ENCODE measurements around the gene KMT5C.
A peak's percentile ranks its signal among the peaks of the same experiment; 100 is the strongest.

KMT5C gene

GRCh38 chr19:55366790-55367189 is 27.1 kb downstream of the KMT5C start:
- no peak for DNase-seq (ENCODE audit: low read depth in 2 of 2)

DNA sequence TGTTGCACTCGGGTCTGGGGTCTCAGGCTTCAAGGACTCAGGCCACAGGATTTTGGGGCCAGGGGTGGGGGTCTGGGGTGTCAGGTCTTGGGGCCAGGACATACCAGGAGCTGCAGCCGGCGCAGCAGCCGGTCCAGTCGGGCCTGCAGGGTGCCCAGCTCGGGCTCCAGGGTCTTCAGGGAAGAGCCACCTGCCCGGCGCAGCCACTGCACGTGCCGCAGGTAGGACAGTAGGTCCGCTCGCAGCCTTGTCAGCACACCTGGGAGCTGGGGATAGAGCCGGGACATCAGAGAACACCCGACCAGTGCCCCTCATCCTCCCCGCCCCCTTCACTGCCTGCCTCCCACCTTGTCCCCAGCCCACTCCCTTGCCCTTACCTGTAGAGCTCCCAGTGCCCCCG is 28.4 kb downstream of the KMT5C start:
- no peak for DNase-seq (ENCODE audit: low read depth in 2 of 2)

- DNase-seq (ENCODE audit: low read depth in 2 of 2), result peak in 1 of 2 donors; percentile 26
Observed at GRCh38 chr19:55368701-55369563, 29.3 kb downstream of the KMT5C start.

DNA sequence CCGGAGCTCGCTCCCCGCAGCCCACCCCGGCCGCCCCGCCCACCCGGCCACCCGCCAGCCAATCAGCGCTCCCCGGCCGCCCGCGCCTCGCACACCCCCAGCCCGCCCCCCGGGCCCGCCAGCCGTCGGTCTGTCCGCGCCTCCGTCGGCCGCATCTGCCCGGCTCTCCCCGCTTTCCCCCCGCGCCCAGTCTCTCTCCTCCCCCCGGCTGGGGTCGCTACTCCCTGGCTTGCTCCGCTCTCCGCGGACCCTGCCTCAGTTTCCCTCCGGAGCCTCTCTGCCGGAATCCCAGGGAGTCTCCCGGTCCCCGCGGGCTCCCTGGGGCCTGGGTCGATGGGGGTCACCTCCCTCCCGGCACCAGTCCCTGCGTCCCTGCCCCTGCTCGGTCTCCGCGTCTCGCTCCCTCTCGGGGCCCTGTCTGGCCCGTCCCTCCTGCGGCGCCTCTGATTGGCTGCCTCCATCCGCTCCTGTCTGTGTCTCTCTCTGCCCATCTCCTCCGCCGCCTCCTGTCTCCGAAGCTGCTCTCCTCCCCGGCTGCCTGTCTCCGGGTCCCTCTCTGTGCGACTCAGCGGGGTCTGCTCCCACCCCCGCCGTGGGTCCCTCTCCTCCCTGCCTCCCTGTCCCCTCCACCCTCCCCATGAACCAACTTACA is 30.1 kb downstream of the KMT5C start:
- no peak for DNase-seq (ENCODE audit: low read depth in 2 of 2)

GRCh38 chr19:55370305-55370988 is 30.8 kb downstream of the KMT5C start, which contains the start of gene IL11:
TSS of gene IL11 (minus strand) at chr19:55370463. CDS start at chr19:55370310, 153 bp downstream.
- DNase-seq (ENCODE audit: low read depth in 2 of 2), result no peak

- DNase-seq (ENCODE audit: low read depth in 2 of 2), result no peak
Observed at GRCh38 chr19:55372316-55373081, 32.8 kb downstream of the KMT5C start.

- no peak for DNase-seq (ENCODE audit: low read depth in 2 of 2)
Observed at GRCh38 chr19:55373306-55373992, 33.8 kb downstream of the KMT5C start.

GRCh38 chr19:55373993-55374757 is 34.5 kb downstream of the KMT5C start:
- DNase-seq (ENCODE audit: low read depth in 2 of 2), result no peak

DNA sequence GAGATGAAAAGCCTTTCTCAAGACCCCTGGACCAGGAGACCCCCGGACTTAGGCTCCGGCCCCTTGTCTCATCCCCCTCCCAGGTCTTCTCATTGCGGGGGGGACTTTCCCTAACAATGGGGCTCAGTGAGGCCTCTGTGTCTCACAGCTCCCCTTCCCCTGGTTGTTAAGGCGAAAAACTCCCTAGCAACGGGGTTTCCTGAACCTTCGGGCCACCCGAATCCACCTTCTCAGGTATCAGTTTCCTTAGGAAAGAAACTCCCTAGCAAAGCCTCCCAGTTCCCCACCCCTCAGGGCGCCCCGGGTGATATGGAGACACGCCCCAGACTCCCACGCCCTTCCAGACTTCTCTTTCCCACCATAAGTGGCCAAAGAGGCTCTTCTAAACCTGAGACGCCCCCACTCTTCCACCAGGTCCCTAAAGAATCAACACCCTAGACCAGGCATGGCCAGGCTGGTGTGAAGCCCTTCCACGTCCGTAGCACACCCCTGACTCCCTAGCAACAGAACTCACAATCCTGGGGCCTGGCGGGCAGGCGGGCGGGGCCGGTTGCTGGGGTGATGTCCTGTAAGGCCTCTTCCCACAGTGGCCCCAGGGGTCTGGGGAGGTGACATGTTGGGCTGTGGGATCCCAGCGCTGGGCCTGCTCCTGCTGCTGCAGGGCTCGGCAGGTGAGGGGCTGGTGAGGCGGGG is 36.7 kb downstream of the KMT5C start, which contains the start of gene TMEM190:
TSS of gene TMEM190 (plus strand) at position 586 of the 693 bp plus-strand sequence. CDS start at position 614, 28 bp downstream.
- no peak for DNase-seq (ENCODE audit: low read depth in 2 of 2)

DNA sequence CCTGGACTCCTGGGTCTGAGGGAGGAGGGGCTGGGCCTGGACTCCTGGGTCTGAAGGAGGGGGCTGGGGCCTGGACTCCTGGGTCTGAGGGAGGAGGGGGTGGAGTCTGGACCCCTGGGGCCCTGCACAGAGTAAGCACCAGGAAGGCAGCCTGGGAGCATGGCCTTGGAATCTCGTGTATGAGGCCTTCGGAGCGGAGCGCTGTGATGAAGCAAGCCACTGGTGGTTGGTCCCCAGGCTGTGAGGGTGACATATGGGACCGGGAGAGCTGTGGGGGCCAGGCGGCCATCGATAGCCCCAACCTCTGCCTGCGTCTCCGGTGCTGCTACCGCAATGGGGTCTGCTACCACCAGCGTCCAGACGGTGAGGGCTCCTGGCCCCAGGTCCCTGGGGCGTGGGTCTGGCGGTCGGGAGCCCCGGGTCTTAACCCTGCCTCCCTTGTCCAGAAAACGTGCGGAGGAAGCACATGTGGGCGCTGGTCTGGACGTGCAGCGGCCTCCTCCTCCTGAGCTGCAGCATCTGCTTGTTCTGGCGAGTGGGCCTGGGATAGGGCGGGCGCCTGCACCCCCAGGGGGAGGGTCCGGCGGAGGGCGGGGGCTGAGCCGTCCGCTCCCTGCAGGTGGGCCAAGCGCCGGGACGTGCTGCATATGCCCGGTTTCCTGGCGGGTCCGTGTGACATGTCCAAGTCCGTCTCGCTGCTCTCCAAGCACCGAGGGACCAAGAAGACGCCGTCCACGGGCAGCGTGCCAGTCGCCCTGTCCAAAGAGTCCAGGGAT is 37.9 kb downstream of the KMT5C start:
- no peak for DNase-seq (ENCODE audit: low read depth in 2 of 2)

GRCh38 chr19:55379174-55379573 is 39.5 kb downstream of the KMT5C start:
- no peak for DNase-seq (ENCODE audit: low read depth in 2 of 2)

- DNase-seq (ENCODE audit: low read depth in 2 of 2), result no peak
Observed at GRCh38 chr19:55382013-55382412, 42.3 kb downstream of the KMT5C start.

DNA sequence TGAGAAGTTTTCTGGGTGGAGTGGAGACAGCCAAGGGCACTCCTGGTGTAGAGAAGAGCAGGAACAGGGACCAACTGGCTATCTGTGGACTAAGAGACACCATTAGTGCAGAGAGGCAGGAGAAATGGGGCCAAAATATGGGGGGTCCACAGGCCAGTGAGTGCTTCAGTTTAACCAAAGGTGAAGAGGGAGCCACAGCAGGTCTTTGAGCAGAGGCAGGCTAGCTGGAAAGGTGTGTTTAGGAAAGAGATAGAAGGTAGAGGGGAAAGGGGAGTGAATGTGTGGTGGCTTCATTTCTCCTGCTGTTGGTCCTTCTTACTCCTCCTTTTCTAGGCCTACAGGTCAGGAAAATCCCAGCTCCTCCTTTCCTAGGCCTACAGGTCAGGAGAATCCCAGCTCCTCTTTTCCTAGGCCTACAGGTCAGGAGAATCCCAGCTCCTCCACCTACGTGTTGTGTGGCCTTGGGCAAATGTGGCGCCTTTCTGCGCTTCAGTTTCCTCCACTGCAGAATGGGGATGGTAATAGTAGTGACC is 42.9 kb downstream of the KMT5C start:
- DNase-seq (ENCODE audit: low read depth in 2 of 2), result no peak

DNA sequence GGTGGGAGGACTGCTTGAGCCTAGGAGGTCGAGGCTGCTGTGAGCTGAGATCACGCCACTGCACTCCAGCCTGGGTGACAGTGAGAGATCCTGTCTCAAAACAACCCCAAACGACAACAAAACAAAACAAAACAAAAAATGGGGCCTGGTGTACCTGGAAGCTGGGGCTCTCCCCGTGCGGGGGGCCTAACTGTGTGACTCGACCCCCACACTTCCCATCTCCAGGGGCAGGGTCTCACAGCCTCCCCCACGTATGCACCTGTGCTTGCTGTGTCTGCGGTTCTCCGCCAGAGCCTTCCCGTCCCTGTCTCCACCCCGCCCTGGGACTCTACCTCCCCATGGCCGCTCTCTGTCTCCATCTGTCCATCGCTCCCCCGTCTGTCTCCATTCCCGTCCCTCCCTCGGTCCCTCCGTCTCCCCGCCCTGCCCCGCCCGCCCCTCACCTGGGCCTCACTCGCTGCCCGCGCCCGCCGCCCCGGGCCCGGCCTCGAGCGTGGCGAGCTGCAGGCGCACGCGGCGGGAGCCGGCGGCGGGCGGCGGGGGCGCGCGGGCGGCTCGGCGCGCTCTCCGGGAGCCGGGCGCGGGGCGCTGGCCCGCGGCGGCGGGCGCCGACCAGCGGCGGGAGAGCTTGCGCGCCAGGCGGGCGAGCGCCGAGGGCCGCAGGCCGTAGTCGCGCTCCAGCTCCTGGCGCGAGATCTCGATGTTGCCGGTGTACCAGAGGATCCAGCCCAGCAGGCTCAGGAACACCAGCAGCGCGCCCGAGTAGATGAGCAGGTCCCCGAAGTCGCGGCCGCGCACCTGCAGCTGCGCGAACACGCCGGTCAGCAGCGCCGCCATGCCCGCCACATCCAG is 43.8 kb downstream of the KMT5C start:
- DNase-seq (ENCODE audit: low read depth in 2 of 2), result peak; percentile 18 to 47

DNA sequence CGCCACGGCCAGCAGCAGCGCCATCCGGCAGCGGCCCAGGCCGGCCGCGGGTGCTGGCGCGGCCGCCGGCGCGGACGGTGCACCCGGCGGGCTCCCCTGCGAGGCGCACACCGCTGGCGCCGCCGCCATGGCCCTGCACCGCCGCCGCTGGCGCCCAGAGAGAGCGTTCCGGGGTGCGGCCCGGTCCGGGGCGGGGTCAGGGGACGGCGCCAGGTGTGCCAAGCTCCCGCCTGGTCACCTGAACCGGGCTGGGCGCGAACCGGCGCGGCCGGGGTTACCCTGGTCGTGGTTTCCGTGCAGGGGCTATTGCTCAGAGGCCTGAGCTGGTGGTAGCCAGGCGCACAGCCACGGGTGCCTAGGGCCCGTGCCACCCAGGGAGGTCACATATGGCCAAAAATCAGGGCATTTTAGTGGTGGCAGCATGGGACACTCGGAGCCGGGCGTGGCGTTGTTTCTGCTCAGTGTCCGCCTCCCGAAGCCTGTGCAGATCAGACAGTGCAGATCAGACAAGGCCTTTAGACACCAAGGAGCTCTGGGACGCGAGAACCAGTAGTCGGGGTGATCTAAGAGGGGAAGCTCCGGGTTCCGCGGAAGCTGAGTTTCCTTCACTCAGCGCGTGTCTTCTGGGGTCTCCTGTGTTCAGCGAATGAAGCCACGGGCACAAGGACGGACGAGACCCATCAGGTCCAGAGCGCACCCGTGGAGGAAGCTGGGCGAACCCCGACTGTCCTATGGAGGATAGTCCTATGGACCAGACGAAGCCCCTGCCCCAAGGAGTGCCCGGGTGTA is 44.6 kb downstream of the KMT5C start, which contains the start of gene TMEM238:
TSS of gene TMEM238 (minus strand) at position 162 of the 789 bp plus-strand sequence. CDS start at position 129, 33 bp downstream.
- DNase-seq (ENCODE audit: low read depth in 2 of 2), result peak in 1 of 2 donors; percentile 43

GRCh38 chr19:55384920-55385723 is 45.4 kb downstream of the KMT5C start:
- peak; percentile 87 to 95 for DNase-seq (ENCODE audit: low read depth in 2 of 2)
